ENCODE data around the gene ID3.
A peak's percentile ranks its signal among the peaks of the same experiment; 100 is the strongest.

ID3 gene, protein sequence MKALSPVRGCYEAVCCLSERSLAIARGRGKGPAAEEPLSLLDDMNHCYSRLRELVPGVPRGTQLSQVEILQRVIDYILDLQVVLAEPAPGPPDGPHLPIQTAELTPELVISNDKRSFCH

DNA sequence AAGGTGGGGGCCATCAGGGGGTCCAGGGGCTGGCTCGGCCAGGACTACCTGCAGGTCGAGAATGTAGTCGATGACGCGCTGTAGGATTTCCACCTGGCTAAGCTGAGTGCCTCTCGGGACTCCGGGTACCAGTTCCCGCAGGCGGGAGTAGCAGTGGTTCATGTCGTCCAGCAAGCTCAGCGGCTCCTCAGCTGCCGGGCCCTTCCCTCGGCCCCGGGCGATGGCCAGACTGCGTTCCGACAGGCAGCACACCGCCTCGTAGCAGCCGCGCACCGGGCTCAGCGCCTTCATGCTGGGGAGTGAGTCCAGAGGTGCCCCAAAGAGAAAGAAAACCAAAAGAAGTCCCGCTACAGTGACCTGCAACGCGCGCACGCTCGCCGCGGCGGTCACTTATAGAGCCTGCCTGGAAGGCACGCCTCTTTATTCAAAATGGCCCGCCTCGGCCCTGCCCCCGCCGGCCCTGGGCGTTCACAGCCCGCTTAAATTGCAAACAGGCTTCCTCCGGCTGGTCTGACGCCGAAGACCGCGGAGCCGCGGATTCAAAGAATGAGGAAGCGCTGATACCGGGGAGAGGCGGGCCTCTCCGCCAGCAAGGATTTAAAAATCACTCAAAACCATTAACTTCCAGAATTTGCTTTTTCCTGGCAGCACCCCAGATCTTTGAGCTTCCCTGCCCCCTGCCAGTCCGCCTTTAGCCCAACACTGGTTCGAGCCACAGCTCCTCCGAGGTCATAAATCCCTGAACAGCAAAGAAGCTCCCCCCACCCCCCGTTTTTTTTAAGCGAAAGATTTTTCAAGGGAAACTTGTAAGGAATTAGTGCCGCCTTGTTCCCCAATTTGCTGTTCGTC lies at the start of gene ID3:
TSS of gene ID3 (minus strand) at position 366 of the 849 bp plus-strand sequence. CDS start at position 291, 75 bp downstream.
- Histone ChIP-seq H3K4me3 (ENCODE audit: low read depth, low read length) (peak within 1 kb of the TSS; percentile 68), H3K36me3 (ENCODE audit: control insufficient read depth in 2 of 2, insufficient read depth in 1 of 2, low read length in 2 of 2) (peaks cover 0 to 27% of the 10 kb centered on the region in 2 experiments; a peak in 1 of 3 replicates), H3K4me1 (ENCODE audit: control insufficient read depth, insufficient read depth, low read length) (peaks cover 37% of the 10 kb centered on the region), H3K27ac (ENCODE audit: extremely low read depth, low read depth, low read length) (peak within 1 kb of the TSS; percentile 97), H3K9me3 (ENCODE audit: control insufficient read depth, insufficient read depth, low read depth, low read length) (no peaks in the 10 kb centered on the region)
- ChIA-PET POLR2A (interaction anchor here (0.5 to 7.0 kb wide), 33 partner anchors 8 to 223 kb away, joined by 3 to 60 read pairs (median 6); partner anchors contain the start of genes E2F2, HNRNPR, PITHD1 and RPL11), CTCF (interaction anchor here (0.7 to 3.6 kb wide), 12 partner anchors 10 to 132 kb away, joined by 3 to 36 read pairs (median 4); partner anchors contain the start of gene RPL11)
- TF ChIP-seq ZSCAN16 (tag by site-specific recombination; IDR thresholded peaks at IDR 0.05) (no peak), ZNF830 (tag by site-specific recombination; IDR thresholded peaks at IDR 0.05; ENCODE audit: low read depth) (no peak), ZNF211 (tag by site-specific recombination; IDR thresholded peaks at IDR 0.05; ENCODE audit: low read depth) (no peak), ZNF558 (tag by site-specific recombination; IDR thresholded peaks at IDR 0.05) (no peak), BCL11A (tag by site-specific recombination; IDR thresholded peaks at IDR 0.05; ENCODE audit: low read depth) (no peak; the same call in 1 of the 2 replicates), ZFP37 (tag by site-specific recombination; IDR thresholded peaks at IDR 0.05) (peak; percentile 80; the same call in 1 of the 2 replicates), ZEB2 (tag by site-specific recombination; IDR thresholded peaks at IDR 0.05) (peak; percentile 48), ZNF621 (tag by site-specific recombination; IDR thresholded peaks at IDR 0.05) (no peak), ZBTB48 (tag by site-specific recombination; IDR thresholded peaks at IDR 0.05) (0 out of 2 replicates have a peak, but pooled peaks have one; percentile 30), ZNF24 (tag by site-specific recombination; IDR thresholded peaks at IDR 0.05) (peak; percentile 32; the same call in 1 of the 2 replicates), HOXD13 (CRISPR knock-in tag; IDR thresholded peaks at IDR 0.05; ENCODE audit: borderline replicate concordance) (peak; percentile 48; the same call in 1 of the 2 replicates), ZNF658 (tag by site-specific recombination; IDR thresholded peaks at IDR 0.05) (no peak), ZNF561 (tag by site-specific recombination; IDR thresholded peaks at IDR 0.05; ENCODE audit: borderline replicate concordance) (0 out of 2 replicates have a peak, but pooled peaks have one; percentile 35), GFI1B (tag by site-specific recombination; IDR thresholded peaks at IDR 0.05) (no peak; the same call in 1 of the 2 replicates), ZNF394 (tag by site-specific recombination; IDR thresholded peaks at IDR 0.05; ENCODE audit: borderline replicate concordance) (peak; percentile 92), ZNF366 (tag by site-specific recombination; conservative IDR thresholded peaks at IDR 0.05) (peak; percentile 21; the same call in 1 of the 2 replicates), HOXC10 (CRISPR knock-in tag; IDR thresholded peaks at IDR 0.05) (no peak), HOXA7 (CRISPR knock-in tag; IDR thresholded peaks at IDR 0.05; ENCODE audit: borderline replicate concordance) (no peak), ZNF423 (tag by site-specific recombination; IDR thresholded peaks at IDR 0.05) (no peak), ZNF549 (tag by site-specific recombination; IDR thresholded peaks at IDR 0.05) (no peak), KLF10 (tag by site-specific recombination; IDR thresholded peaks at IDR 0.05) (peak; percentile 58)
- TF ChIP-seq, protein P1, sequence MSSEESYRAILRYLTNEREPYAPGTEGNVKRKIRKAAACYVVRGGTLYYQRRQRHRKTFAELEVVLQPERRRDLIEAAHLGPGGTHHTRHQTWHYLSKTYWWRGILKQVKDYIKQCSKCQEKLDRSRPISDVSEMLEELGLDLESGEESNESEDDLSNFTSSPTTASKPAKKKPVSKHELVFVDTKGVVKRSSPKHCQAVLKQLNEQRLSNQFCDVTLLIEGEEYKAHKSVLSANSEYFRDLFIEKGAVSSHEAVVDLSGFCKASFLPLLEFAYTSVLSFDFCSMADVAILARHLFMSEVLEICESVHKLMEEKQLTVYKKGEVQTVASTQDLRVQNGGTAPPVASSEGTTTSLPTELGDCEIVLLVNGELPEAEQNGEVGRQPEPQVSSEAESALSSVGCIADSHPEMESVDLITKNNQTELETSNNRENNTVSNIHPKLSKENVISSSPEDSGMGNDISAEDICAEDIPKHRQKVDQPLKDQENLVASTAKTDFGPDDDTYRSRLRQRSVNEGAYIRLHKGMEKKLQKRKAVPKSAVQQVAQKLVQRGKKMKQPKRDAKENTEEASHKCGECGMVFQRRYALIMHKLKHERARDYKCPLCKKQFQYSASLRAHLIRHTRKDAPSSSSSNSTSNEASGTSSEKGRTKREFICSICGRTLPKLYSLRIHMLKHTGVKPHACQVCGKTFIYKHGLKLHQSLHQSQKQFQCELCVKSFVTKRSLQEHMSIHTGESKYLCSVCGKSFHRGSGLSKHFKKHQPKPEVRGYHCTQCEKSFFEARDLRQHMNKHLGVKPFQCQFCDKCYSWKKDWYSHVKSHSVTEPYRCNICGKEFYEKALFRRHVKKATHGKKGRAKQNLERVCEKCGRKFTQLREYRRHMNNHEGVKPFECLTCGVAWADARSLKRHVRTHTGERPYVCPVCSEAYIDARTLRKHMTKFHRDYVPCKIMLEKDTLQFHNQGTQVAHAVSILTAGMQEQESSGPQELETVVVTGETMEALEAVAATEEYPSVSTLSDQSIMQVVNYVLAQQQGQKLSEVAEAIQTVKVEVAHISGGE (tag by site-specific recombination; conservative IDR thresholded peaks at IDR 0.05; ENCODE audit: low read depth): peak; percentile 22; the same call in 1 of the 2 replicates
- TF ChIP-seq, protein P2, sequence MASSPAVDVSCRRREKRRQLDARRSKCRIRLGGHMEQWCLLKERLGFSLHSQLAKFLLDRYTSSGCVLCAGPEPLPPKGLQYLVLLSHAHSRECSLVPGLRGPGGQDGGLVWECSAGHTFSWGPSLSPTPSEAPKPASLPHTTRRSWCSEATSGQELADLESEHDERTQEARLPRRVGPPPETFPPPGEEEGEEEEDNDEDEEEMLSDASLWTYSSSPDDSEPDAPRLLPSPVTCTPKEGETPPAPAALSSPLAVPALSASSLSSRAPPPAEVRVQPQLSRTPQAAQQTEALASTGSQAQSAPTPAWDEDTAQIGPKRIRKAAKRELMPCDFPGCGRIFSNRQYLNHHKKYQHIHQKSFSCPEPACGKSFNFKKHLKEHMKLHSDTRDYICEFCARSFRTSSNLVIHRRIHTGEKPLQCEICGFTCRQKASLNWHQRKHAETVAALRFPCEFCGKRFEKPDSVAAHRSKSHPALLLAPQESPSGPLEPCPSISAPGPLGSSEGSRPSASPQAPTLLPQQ (tag by site-specific recombination; IDR thresholded peaks at IDR 0.05): peak; percentile 26; the same call in 1 of the 2 replicates
- TF ChIP-seq, protein P3, sequence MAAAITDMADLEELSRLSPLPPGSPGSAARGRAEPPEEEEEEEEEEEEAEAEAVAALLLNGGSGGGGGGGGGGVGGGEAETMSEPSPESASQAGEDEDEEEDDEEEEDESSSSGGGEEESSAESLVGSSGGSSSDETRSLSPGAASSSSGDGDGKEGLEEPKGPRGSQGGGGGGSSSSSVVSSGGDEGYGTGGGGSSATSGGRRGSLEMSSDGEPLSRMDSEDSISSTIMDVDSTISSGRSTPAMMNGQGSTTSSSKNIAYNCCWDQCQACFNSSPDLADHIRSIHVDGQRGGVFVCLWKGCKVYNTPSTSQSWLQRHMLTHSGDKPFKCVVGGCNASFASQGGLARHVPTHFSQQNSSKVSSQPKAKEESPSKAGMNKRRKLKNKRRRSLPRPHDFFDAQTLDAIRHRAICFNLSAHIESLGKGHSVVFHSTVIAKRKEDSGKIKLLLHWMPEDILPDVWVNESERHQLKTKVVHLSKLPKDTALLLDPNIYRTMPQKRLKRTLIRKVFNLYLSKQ (tag by site-specific recombination; IDR thresholded peaks at IDR 0.05; ENCODE audit: borderline replicate concordance): no peak
- TF ChIP-seq, protein P4, sequence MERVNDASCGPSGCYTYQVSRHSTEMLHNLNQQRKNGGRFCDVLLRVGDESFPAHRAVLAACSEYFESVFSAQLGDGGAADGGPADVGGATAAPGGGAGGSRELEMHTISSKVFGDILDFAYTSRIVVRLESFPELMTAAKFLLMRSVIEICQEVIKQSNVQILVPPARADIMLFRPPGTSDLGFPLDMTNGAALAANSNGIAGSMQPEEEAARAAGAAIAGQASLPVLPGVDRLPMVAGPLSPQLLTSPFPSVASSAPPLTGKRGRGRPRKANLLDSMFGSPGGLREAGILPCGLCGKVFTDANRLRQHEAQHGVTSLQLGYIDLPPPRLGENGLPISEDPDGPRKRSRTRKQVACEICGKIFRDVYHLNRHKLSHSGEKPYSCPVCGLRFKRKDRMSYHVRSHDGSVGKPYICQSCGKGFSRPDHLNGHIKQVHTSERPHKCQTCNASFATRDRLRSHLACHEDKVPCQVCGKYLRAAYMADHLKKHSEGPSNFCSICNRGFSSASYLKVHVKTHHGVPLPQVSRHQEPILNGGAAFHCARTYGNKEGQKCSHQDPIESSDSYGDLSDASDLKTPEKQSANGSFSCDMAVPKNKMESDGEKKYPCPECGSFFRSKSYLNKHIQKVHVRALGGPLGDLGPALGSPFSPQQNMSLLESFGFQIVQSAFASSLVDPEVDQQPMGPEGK (tag by site-specific recombination; IDR thresholded peaks at IDR 0.05): peak; percentile 54
- TF ChIP-seq, protein P5, sequence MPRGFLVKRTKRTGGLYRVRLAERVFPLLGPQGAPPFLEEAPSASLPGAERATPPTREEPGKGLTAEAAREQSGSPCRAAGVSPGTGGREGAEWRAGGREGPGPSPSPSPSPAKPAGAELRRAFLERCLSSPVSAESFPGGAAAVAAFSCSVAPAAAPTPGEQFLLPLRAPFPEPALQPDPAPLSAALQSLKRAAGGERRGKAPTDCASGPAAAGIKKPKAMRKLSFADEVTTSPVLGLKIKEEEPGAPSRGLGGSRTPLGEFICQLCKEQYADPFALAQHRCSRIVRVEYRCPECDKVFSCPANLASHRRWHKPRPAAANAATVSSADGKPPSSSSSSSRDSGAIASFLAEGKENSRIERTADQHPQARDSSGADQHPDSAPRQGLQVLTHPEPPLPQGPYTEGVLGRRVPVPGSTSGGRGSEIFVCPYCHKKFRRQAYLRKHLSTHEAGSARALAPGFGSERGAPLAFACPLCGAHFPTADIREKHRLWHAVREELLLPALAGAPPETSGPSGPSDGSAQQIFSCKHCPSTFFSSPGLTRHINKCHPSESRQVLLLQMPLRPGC (tag by site-specific recombination; IDR thresholded peaks at IDR 0.05): 0 out of 2 replicates have a peak, but pooled peaks have one; percentile 14

Data from HEK293 (cell line).